H1 (cell line): Measurements from ENCODE around the gene GALNT1. TPM values are rescaled to one million over a fixed set of nuclear protein-coding genes. Genes with fewer than 3 reads are reported as not detected.

Experiments used
- CTCF ChIA-PET: fragments of 300-600 bp; sonication (Branson Sonifier 250); formaldehyde crosslinking; loops from one replicate; lab custom pipeline; 2021; ENCODE audit not compliant: partially characterized antibody; lab: Charles Lee
- POLR2A ChIA-PET: fragments of 300-600 bp; sonication (Branson Sonifier 250); formaldehyde crosslinking; loops from one replicate; lab custom pipeline; 2021; ENCODE audit warnings: inconsistent platforms; ENCODE audit not compliant: partially characterized antibody; lab: Charles Lee
- DNase-seq, 2 experiments: peaks; one replicate each; pipeline versions ENCODE4 v3.0.0 to v3.0.0-alpha.2; 2010 to 2022; ENCODE audit warnings: low spot score in 2 of 2, low read depth in 1 of 2, mixed read lengths in 1 of 2
- FAIRE-seq: peaks from 2 replicates; lab custom pipeline; 2011; peaks lifted over from hg19 to GRCh38; lab: Jason Lieb, UNC
- H2AFZ ChIP-seq: 2 replicates; pipeline ENCODE4 v1.8.1; 2012; ENCODE audit warnings: low read length, inconsistent platforms
- H2AK5ac ChIP-seq: 2 replicates; pipeline ENCODE4 v1.6.1; 2013; ENCODE audit warnings: low read depth, low read length
- H2BK120ac ChIP-seq: replicated peaks from 2 replicates; pipeline ENCODE3; 2013; ENCODE audit warnings: low read depth, low read length, inconsistent platforms
- H2BK12ac ChIP-seq: 2 replicates; pipeline ENCODE4 v1.6.1; 2013; ENCODE audit warnings: low read depth, low read length
- H2BK15ac ChIP-seq: 2 replicates; pipeline ENCODE4 v1.6.1; 2013; ENCODE audit warnings: low read length
- H2BK20ac ChIP-seq: 2 replicates; pipeline ENCODE4 v1.6.1; 2013; ENCODE audit warnings: low read length
- H2BK5ac ChIP-seq: 2 replicates; pipeline ENCODE4 v1.6.1; 2013; ENCODE audit warnings: low read depth, low read length
- H3K14ac ChIP-seq: 2 replicates; pipeline ENCODE4 v1.6.1; 2013; ENCODE audit warnings: inconsistent platforms; ENCODE audit not compliant: insufficient read length
- H3K18ac ChIP-seq: 2 replicates; pipeline ENCODE4 v1.6.1; 2013; ENCODE audit warnings: low read length; ENCODE audit errors: extremely low read depth
- H3K23ac ChIP-seq: 2 replicates; pipeline ENCODE4 v1.6.1; 2013; ENCODE audit warnings: inconsistent platforms; ENCODE audit not compliant: insufficient read length
- H3K23me2 ChIP-seq: 2 replicates; pipeline ENCODE4 v1.6.1; 2013; ENCODE audit warnings: low read depth, low read length
- H3K27ac ChIP-seq: 2 replicates; pipeline ENCODE4 v1.6.1; 2011; ENCODE audit warnings: low read depth, low read length, inconsistent platforms
- H3K27me3 ChIP-seq, 4 experiments: replicated peaks in 1 of 4; 1 replicate in 1 of 4; 2 replicates in 3 of 4; pipeline versions ENCODE4 v1.6.1 to v1.8.1; 2011 to 2013; ENCODE audit warnings: low read length in 3 of 4, mild to moderate bottlenecking in 3 of 4, inconsistent platforms in 2 of 4, mixed read lengths in 2 of 4, moderate library complexity in 1 of 4; ENCODE audit not compliant: control insufficient read depth in 3 of 4, insufficient read depth in 3 of 4; ENCODE audit errors: extremely low read depth in 1 of 4
- H3K36me3 ChIP-seq, 4 experiments: 2 replicates each; pipeline versions ENCODE4 v1.6.1 to v1.8.1; 2011 to 2013; ENCODE audit warnings: mild to moderate bottlenecking in 4 of 4, low read length in 3 of 4, moderate library complexity in 2 of 4, control low read depth in 1 of 4, inconsistent platforms in 1 of 4; ENCODE audit not compliant: insufficient read depth in 4 of 4, control insufficient read depth in 2 of 4
- H3K4ac ChIP-seq: replicated peaks from 2 replicates; pipeline ENCODE3; 2013; ENCODE audit warnings: low read length, low read depth, mixed read lengths, inconsistent platforms; ENCODE audit not compliant: insufficient read length
- H3K4me1 ChIP-seq, 4 experiments: replicated peaks in 1 of 4; 1 replicate in 1 of 4; 2 replicates in 3 of 4; pipeline versions ENCODE4 v1.6.1 to v1.8.1; 2011 to 2013; ENCODE audit warnings: low read length in 3 of 4, inconsistent platforms in 2 of 4, mixed read lengths in 1 of 4; ENCODE audit not compliant: insufficient read depth in 4 of 4, control insufficient read depth in 3 of 4
- H3K4me2 ChIP-seq, 2 experiments: 2 replicates each; pipeline versions ENCODE4 v1.6.1 to v1.8.1; 2011 to 2013; ENCODE audit warnings: low read depth in 2 of 2, low read length in 2 of 2, control low read depth in 1 of 2, inconsistent platforms in 1 of 2, mild to moderate bottlenecking in 1 of 2; ENCODE audit not compliant: insufficient read depth in 1 of 2
- H3K4me3 ChIP-seq, 4 experiments: fragments of 200-600, 300-600 bp in 1 of 4; sonication (generic), shearing (Covaris generic), sonication (Bioruptor Twin) in 1 of 4; 2 replicates each; pipeline versions ENCODE4 v1.5.1 to v1.8.1; 2011 to 2016; ENCODE audit warnings: low read length in 4 of 4, low read depth in 3 of 4, control low read depth in 2 of 4, inconsistent platforms in 2 of 4, mild to moderate bottlenecking in 2 of 4, mixed read lengths in 1 of 4, moderate library complexity in 1 of 4; ENCODE audit not compliant: insufficient read depth in 2 of 4; ENCODE audit errors: extremely low read depth in 1 of 4
- H3K56ac ChIP-seq: replicated peaks from 2 replicates; pipeline ENCODE3; 2013; ENCODE audit warnings: low read depth, mild to moderate bottlenecking, mixed read lengths, low read length, inconsistent platforms; ENCODE audit not compliant: insufficient read length
- H3K79me1 ChIP-seq: 2 replicates; pipeline ENCODE4 v1.6.1; 2013; ENCODE audit warnings: low read depth, low read length, control low read depth
- H3K79me2 ChIP-seq, 2 experiments: 2 replicates each; pipeline versions ENCODE4 v1.6.1 to v1.8.1; 2012 to 2013; ENCODE audit warnings: low read length in 2 of 2, mild to moderate bottlenecking in 2 of 2, inconsistent platforms in 1 of 2; ENCODE audit not compliant: insufficient read depth in 2 of 2, control insufficient read depth in 1 of 2
- H3K9ac ChIP-seq, 4 experiments: replicated peaks in 1 of 4; 1 replicate in 1 of 4; 2 replicates in 3 of 4; pipeline versions ENCODE4 v1.6.1 to v1.8.1; 2011 to 2013; ENCODE audit warnings: low read depth in 3 of 4, low read length in 3 of 4, control low read depth in 2 of 4, mild to moderate bottlenecking in 2 of 4, moderate library complexity in 2 of 4, inconsistent platforms in 1 of 4; ENCODE audit errors: extremely low read depth in 1 of 4
- H3K9me3 ChIP-seq, 2 experiments: 2 replicates each; pipeline versions ENCODE4 v1.6.1 to v1.8.1; 2012 to 2013; ENCODE audit warnings: mild to moderate bottlenecking in 2 of 2, moderate library complexity in 2 of 2, control low read depth in 1 of 2, inconsistent platforms in 1 of 2, low read depth in 1 of 2, low read length in 1 of 2, mixed read lengths in 1 of 2; ENCODE audit not compliant: insufficient read depth in 2 of 2
- H4K20me1 ChIP-seq, 2 experiments: replicated peaks in 1 of 2; 2 replicates each; pipeline versions ENCODE3 to v1.8.1; 2011 to 2013; ENCODE audit warnings: inconsistent platforms in 2 of 2, low read length in 2 of 2, mild to moderate bottlenecking in 1 of 2; ENCODE audit not compliant: insufficient read depth in 2 of 2, control insufficient read depth in 1 of 2
- H4K5ac ChIP-seq: 2 replicates; pipeline ENCODE4 v1.6.1; 2013; ENCODE audit warnings: low read length, low read depth, mixed read lengths, inconsistent platforms; ENCODE audit not compliant: insufficient read length
- H4K8ac ChIP-seq: 2 replicates; pipeline ENCODE4 v1.8.0; 2013; ENCODE audit warnings: mild to moderate bottlenecking, moderate library complexity, low read length, inconsistent platforms; ENCODE audit not compliant: insufficient read depth; ENCODE audit errors: extremely low read depth
- H4K91ac ChIP-seq: replicated peaks from 2 replicates; pipeline ENCODE3; 2013; ENCODE audit warnings: low read length, mixed read lengths, inconsistent platforms; ENCODE audit not compliant: insufficient read length
- CHD1 ChIP-seq: IDR thresholded peaks from 2 replicates; pipeline ENCODE4 v1.6.1; 2012; ENCODE audit warnings: low read depth, low read length, improper control_type of control experiment
- POLR2A ChIP-seq, 2 experiments: IDR thresholded peaks; 1 replicate in 1 of 2; 2 replicates in 1 of 2; pipeline ENCODE4 v1.6.1; 2011; ENCODE audit warnings: low read depth in 2 of 2, low read length in 2 of 2, mild to moderate bottlenecking in 2 of 2; ENCODE audit errors: control extremely low read depth in 1 of 2
- SUZ12 ChIP-seq: fragments of 200-600 bp; sonication (generic); IDR thresholded peaks from 2 replicates; pipeline ENCODE4 v1.6.1; 2012; ENCODE audit warnings: mild to moderate bottlenecking, inconsistent platforms, low read length, moderate library complexity, mixed read lengths
- WGBS, 2 experiments: shearing (Covaris generic) in 1 of 2; methylation state at CpG; one replicate each; pipeline versions ENCODE4 v1.1.6 to v1.1.7; 2013 to 2015; ENCODE audit warnings: low lambda C conversion rate in 2 of 2, mixed read lengths in 2 of 2, inconsistent platforms in 1 of 2, low coverage in 1 of 2, missing lambda C conversion rate in 1 of 2; ENCODE audit not compliant: insufficient replicate concordance in 2 of 2, insufficient coverage in 1 of 2, insufficient read length in 1 of 2; ENCODE audit errors: extremely low coverage in 1 of 2, missing lambda C conversion rate in 1 of 2; 5-methylcytosine and 5-hydroxymethylcytosine counted together
- polyA plus RNA-seq, 7 experiments: library from polyadenylated mRNA; depleted of rRNA in 3 of 7; stranded (reverse) in 5 of 7; unstranded in 2 of 7; fragments of >200 nt in 5 of 7; fragments of 200-250 nt in 2 of 7; gene quantifications; 1 replicate in 5 of 7; 2 replicates in 1 of 7; 4 replicates in 1 of 7; pipeline versions ENCODE4 v1.2.1 to v1.2.3, GENCODE V29; 2011 to 2013; ENCODE audit warnings: missing spikeins in 2 of 7, mixed read lengths in 2 of 7
- total RNA-seq: library from RNA; stranded (reverse); fragmentation: NEBNext Ultra II Directional; extraction: Animal tissue kit (Norgen Biotek cat#: 25700); gene quantifications from 2 replicates; pipeline ENCODE4 v1.2.1, GENCODE V29; 2021
- TF ChIP-seq, protein P1 (sequence below): IDR thresholded peaks from 2 replicates; pipeline ENCODE4 v1.6.1; 2012; ENCODE audit warnings: low read length, inconsistent platforms
- TF ChIP-seq, protein P2 (sequence below), 3 experiments: IDR thresholded peaks; 1 replicate in 2 of 3; 2 replicates in 1 of 3; pipeline versions ENCODE4 v1.5.1 to v1.6.1; 2011; ENCODE audit warnings: low read length in 3 of 3, mild to moderate bottlenecking in 3 of 3, inconsistent platforms in 2 of 3, low read depth in 1 of 3, moderate library complexity in 1 of 3; ENCODE audit not compliant: insufficient read depth in 1 of 3; ENCODE audit errors: control extremely low read depth in 1 of 3

Gene GALNT1
- total and polyA plus RNA-seq, 2 of the 8 experiments (the other 6 are each of a cell fraction or from before 2014, with no cell fraction given), result 22.4 to 101 TPM

DNA sequence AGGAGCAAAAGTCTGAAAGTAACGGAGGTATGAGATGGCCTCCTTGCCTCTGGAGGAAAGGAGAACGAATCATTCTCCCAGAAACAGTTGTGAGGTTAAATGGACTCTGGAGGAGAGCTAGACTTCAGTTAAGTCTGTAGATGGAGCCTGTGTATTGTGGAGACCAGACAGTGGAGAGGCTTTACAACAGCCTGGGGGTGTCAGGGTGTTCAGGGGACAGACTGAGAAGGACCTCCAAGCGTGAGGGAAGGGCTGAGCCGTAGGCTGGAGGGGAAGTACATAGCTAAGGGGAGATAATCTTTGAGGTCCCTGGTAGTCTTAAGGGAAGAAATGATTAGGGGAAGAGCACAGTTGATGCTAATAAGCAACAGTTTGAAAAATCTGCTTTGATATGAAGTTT is 76.6 kb downstream of the GALNT1 start:
- CTCF ChIA-PET, result no interaction called here
- no peak overlapping the region for H3K4me2 ChIP-seq

More for the DNA sequence above, 76.6 kb downstream of the GALNT1 start:
- Histone ChIP-seq H4K20me1 (no peaks in the 10 kb centered on the region), H2BK5ac (no peak overlapping the region), H2BK20ac (no peak overlapping the region), H2BK12ac (no peak overlapping the region), H4K8ac (no peak overlapping the region), H2BK15ac (no peak overlapping the region), H2AK5ac (no peak overlapping the region), H3K4ac (no peak overlapping the region), H2AFZ (no peak overlapping the region), H3K14ac (no peak overlapping the region), H3K27ac (no peak overlapping the region), H3K79me2 (peaks cover 0 to 9% of the 10 kb centered on the region in 2 experiments; a peak in 1 of 4 replicates), H3K23ac (no peak overlapping the region), H3K4me1 (peaks cover 0 to 5% (median 1%) of the 10 kb centered on the region in 4 experiments; a peak in 2 of 7 replicates), H3K9me3 (no peaks in the 10 kb centered on the region), H2BK120ac (no peak overlapping the region), H3K36me3 (no peaks in the 10 kb centered on the region), H3K4me3 (no peak overlapping the region), H3K18ac (no peak overlapping the region), H3K27me3 (no peaks in the 10 kb centered on the region), H3K23me2 (no peaks in the 10 kb centered on the region), H3K9ac (no peak overlapping the region), H3K56ac (no peak overlapping the region), H4K5ac (no peak overlapping the region), H4K91ac (no peak overlapping the region), H3K79me1 (peaks cover 3% of the 10 kb centered on the region; the same call in 1 of the 2 replicates)
- DNase-seq, result no peak
- POLR2A ChIA-PET, result no interaction called here
- no peak for FAIRE-seq
- WGBS, 2 experiments, result 94% methylated on average over 4 of the region's 4 CpGs; no CpG with 5 or more reads in 1 of the 2 experiments
- no peak for TF ChIP-seq SUZ12
- TF ChIP-seq POLR2A (IDR thresholded peaks at IDR 0.05; ENCODE audit: control extremely low read depth in 1 of 2, low read depth in 2 of 2, low read length in 2 of 2), result no peak
- no peak for TF ChIP-seq CHD1
- TF ChIP-seq, protein P1, sequence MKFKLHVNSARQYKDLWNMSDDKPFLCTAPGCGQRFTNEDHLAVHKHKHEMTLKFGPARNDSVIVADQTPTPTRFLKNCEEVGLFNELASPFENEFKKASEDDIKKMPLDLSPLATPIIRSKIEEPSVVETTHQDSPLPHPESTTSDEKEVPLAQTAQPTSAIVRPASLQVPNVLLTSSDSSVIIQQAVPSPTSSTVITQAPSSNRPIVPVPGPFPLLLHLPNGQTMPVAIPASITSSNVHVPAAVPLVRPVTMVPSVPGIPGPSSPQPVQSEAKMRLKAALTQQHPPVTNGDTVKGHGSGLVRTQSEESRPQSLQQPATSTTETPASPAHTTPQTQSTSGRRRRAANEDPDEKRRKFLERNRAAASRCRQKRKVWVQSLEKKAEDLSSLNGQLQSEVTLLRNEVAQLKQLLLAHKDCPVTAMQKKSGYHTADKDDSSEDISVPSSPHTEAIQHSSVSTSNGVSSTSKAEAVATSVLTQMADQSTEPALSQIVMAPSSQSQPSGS, result no peak
- TF ChIP-seq, protein P2, sequence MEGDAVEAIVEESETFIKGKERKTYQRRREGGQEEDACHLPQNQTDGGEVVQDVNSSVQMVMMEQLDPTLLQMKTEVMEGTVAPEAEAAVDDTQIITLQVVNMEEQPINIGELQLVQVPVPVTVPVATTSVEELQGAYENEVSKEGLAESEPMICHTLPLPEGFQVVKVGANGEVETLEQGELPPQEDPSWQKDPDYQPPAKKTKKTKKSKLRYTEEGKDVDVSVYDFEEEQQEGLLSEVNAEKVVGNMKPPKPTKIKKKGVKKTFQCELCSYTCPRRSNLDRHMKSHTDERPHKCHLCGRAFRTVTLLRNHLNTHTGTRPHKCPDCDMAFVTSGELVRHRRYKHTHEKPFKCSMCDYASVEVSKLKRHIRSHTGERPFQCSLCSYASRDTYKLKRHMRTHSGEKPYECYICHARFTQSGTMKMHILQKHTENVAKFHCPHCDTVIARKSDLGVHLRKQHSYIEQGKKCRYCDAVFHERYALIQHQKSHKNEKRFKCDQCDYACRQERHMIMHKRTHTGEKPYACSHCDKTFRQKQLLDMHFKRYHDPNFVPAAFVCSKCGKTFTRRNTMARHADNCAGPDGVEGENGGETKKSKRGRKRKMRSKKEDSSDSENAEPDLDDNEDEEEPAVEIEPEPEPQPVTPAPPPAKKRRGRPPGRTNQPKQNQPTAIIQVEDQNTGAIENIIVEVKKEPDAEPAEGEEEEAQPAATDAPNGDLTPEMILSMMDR (IDR thresholded peaks at IDR 0.05; ENCODE audit: control extremely low read depth in 1 of 3, insufficient read depth in 1 of 3, low read depth in 1 of 3, low read length in 3 of 3), result no peak
